CD14-positive monocyte (primary cell): Measurements from ENCODE around the gene ITPRIP. TPM values are rescaled to one million over a fixed set of nuclear protein-coding genes. Genes with fewer than 3 reads are reported as not detected.
A peak's percentile ranks its signal among the peaks of the same experiment; 100 is the strongest.

Experiments used
- DNase-seq, 3 donors: peaks; one replicate each; pipeline ENCODE4 v3.0.0-alpha.2; 2011 to 2022
- H2AFZ ChIP-seq: 2 replicates; pipeline ENCODE4 v1.6.0; 2012; ENCODE audit warnings: mild to moderate bottlenecking, low read depth, low read length, inconsistent platforms; ENCODE audit not compliant: insufficient read depth, poor library complexity, severe bottlenecking
- H3K27ac ChIP-seq, 2 donors: 1 replicate in 1 of 2; 2 replicates in 1 of 2; pipeline ENCODE4 v1.5.1; 2012 to 2013; ENCODE audit warnings: low read length in 2 of 2, control low read depth in 1 of 2, inconsistent platforms in 1 of 2, low read depth in 1 of 2, mild to moderate bottlenecking in 1 of 2
- H3K27me3 ChIP-seq, 2 donors: one replicate each; pipeline versions ENCODE4 v1.6.0 to v1.6.1; 2011 to 2013; ENCODE audit warnings: low read length in 2 of 2; ENCODE audit not compliant: control insufficient read depth in 2 of 2, insufficient read depth in 2 of 2
- H3K36me3 ChIP-seq, 2 donors: replicated peaks in 1 of 2; 1 replicate in 1 of 2; 2 replicates in 1 of 2; pipeline versions ENCODE4 v1.5.1 to v1.6.1; 2012 to 2013; ENCODE audit warnings: low read length in 2 of 2, control low read depth in 1 of 2, inconsistent platforms in 1 of 2, mild to moderate bottlenecking in 1 of 2; ENCODE audit not compliant: insufficient read depth in 2 of 2, control insufficient read depth in 1 of 2
- H3K4me1 ChIP-seq, 2 donors: 1 replicate in 1 of 2; 2 replicates in 1 of 2; pipeline versions ENCODE4 v1.5.1 to v1.6.1; 2012 to 2013; ENCODE audit warnings: low read length in 2 of 2, control low read depth in 1 of 2, inconsistent platforms in 1 of 2, mild to moderate bottlenecking in 1 of 2, moderate library complexity in 1 of 2; ENCODE audit not compliant: insufficient read depth in 2 of 2, control insufficient read depth in 1 of 2
- H3K4me2 ChIP-seq: replicated peaks from 2 replicates; pipeline ENCODE3; 2012; ENCODE audit warnings: low read length, moderate library complexity, mild to moderate bottlenecking; ENCODE audit not compliant: poor library complexity, severe bottlenecking; ENCODE audit errors: extremely low read depth
- H3K4me3 ChIP-seq, 3 experiments: fragments of 200-600 bp in 1 of 3; sonication (generic) in 1 of 3; replicated peaks in 1 of 3; 1 replicate in 2 of 3; 2 replicates in 1 of 3; pipeline ENCODE4 v1.5.1; 2011 to 2013; ENCODE audit warnings: low read length in 3 of 3, mild to moderate bottlenecking in 3 of 3, control low read depth in 2 of 3, low read depth in 2 of 3, inconsistent platforms in 1 of 3, moderate library complexity in 1 of 3
- H3K79me2 ChIP-seq: 2 replicates; pipeline ENCODE4 v1.6.0; 2012; ENCODE audit warnings: mild to moderate bottlenecking, control low read depth, inconsistent platforms, low read length, moderate library complexity; ENCODE audit not compliant: insufficient read depth
- H3K9ac ChIP-seq: 2 replicates; pipeline ENCODE4 v1.6.0; 2017; ENCODE audit warnings: low read length, mild to moderate bottlenecking; ENCODE audit not compliant: insufficient read depth, poor library complexity, severe bottlenecking
- H3K9me3 ChIP-seq, 2 donors: replicated peaks in 1 of 2; 1 replicate in 1 of 2; 2 replicates in 1 of 2; pipeline versions ENCODE4 v1.5.1 to v1.6.1; 2012 to 2013; ENCODE audit warnings: low read length in 2 of 2, control low read depth in 1 of 2; ENCODE audit not compliant: control insufficient read depth in 1 of 2, insufficient read depth in 1 of 2
- H4K20me1 ChIP-seq: 2 replicates; pipeline ENCODE4 v1.6.0; 2012; ENCODE audit warnings: mild to moderate bottlenecking, low read length, control low read depth, moderate library complexity; ENCODE audit not compliant: insufficient read depth
- H3K27ac Mint-ChIP-seq, 7 donors: one replicate each; pipeline ENCODE4 v1.8.0; 2020; ENCODE audit warnings: mild to moderate bottlenecking in 7 of 7, mixed read lengths in 7 of 7, moderate library complexity in 6 of 7, inconsistent platforms in 2 of 7
- H3K27me3 Mint-ChIP-seq, 3 donors: one replicate each; pipeline ENCODE4 v1.8.0; 2021 to 2022; ENCODE audit warnings: low read depth in 3 of 3, mild to moderate bottlenecking in 3 of 3, mixed read lengths in 3 of 3, moderate library complexity in 3 of 3, inconsistent platforms in 1 of 3
- H3K36me3 Mint-ChIP-seq, 2 donors: one replicate each; pipeline ENCODE4 v1.8.0; 2020; ENCODE audit warnings: mixed read lengths in 2 of 2, inconsistent platforms in 1 of 2, mild to moderate bottlenecking in 1 of 2
- H3K4me1 Mint-ChIP-seq: one replicate; pipeline ENCODE4 v1.8.0; 2020; ENCODE audit warnings: mild to moderate bottlenecking, mixed read lengths
- H3K4me3 Mint-ChIP-seq, 2 donors: one replicate each; pipeline ENCODE4 v1.8.0; 2020; ENCODE audit warnings: mild to moderate bottlenecking in 2 of 2, mixed read lengths in 2 of 2, moderate library complexity in 1 of 2
- H3K9me3 Mint-ChIP-seq, 7 donors: one replicate each; pipeline ENCODE4 v1.8.0; 2020 to 2022; ENCODE audit warnings: mixed read lengths in 7 of 7, mild to moderate bottlenecking in 6 of 7, moderate library complexity in 6 of 7, inconsistent platforms in 2 of 7
- CTCF ChIP-seq: fragments of 200-600 bp; IDR thresholded peaks from one replicate; pipeline ENCODE4 v1.8.0; 2022; ENCODE audit warnings: antibody characterized with exemption, mild to moderate bottlenecking
- WGBS: methylation state at CpG from one replicate; pipeline ENCODE4 v1.1.5; 2013; ENCODE audit warnings: missing lambda C conversion rate; ENCODE audit not compliant: insufficient coverage; 5-methylcytosine and 5-hydroxymethylcytosine counted together
- intact Hi-C, 2 donors: fragments of 100-400 bp; cut with micrococcal nuclease; formaldehyde crosslinking; loops; one replicate each; pipeline versions ENCODE4 v1.15.0 to v1.15.1; 2023
- polyA plus RNA-seq, 3 donors: library from polyadenylated mRNA; depleted of rRNA in 1 of 3; unstranded in 2 of 3; stranded (reverse) in 1 of 3; fragments of 300-500 nt in 2 of 3; fragments of >200 nt in 1 of 3; fragmentation: Illumina TruSeq in 2 of 3; gene quantifications; 1 replicate in 2 of 3; 2 replicates in 1 of 3; pipeline ENCODE4 v1.2.3, GENCODE V29; 2012 to 2021

The ITPRIP gene
- polyA plus RNA-seq, 3 donors: 27.5 to 76.6 (median 35.7) TPM

GRCh38 chr10:104317726-104318299, 20.5 kb downstream of the ITPRIP start:
- Mint-ChIP-seq H3K27ac (peak overlapping the region in 6 of 7 donors; percentile 33 to 86 (median 64)), H3K36me3 (peaks cover 52 to 79% of the 10 kb centered on the region in 2 donors), H3K27me3 (peaks cover 0 to 1% (median 0%) of the 10 kb centered on the region in 3 donors), H3K4me3 (no peak overlapping the region), H3K4me1 (peaks cover 60% of the 10 kb centered on the region), H3K9me3 (peaks cover 0 to 2% (median 0%) of the 10 kb centered on the region in 7 donors)
- no peak overlapping the region for H3K9ac ChIP-seq
- WGBS: 96% methylated on average over 4 of the region's 7 CpGs
- H3K36me3 ChIP-seq: peaks cover 36 to 56% of the 10 kb centered on the region in 2 donors
- peaks cover 45 to 56% of the 10 kb centered on the region in 2 donors for H3K4me1 ChIP-seq
- no peak overlapping the region for H2AFZ ChIP-seq
- H3K27ac ChIP-seq: peak overlapping the region in 1 of 2 donors; percentile 39
- no peak overlapping the region for H3K4me2 ChIP-seq
- no peak for DNase-seq
- no peak for TF ChIP-seq CTCF
- intact Hi-C loops: no loop called here
- peaks cover 100% of the 10 kb centered on the region for H3K79me2 ChIP-seq
- H3K27me3 ChIP-seq: no peaks in the 10 kb centered on the region
- H4K20me1 ChIP-seq: peaks cover 100% of the 10 kb centered on the region
- H3K4me3 ChIP-seq: no peak overlapping the region
- no peaks in the 10 kb centered on the region for H3K9me3 ChIP-seq

GRCh38 chr10:104317269-104317710, 21.0 kb downstream of the ITPRIP start:
- Mint-ChIP-seq H3K9me3 (peaks cover 0 to 2% (median 0%) of the 10 kb centered on the region in 7 donors), H3K36me3 (peaks cover 56 to 82% of the 10 kb centered on the region in 2 donors), H3K4me1 (peaks cover 59% of the 10 kb centered on the region), H3K27ac (peak overlapping the region in 4 of 7 donors; percentile 49 to 85 (median 64)), H3K4me3 (no peak overlapping the region), H3K27me3 (peaks cover 0 to 1% (median 0%) of the 10 kb centered on the region in 3 donors)
- Histone ChIP-seq H3K36me3 (peaks cover 41 to 61% of the 10 kb centered on the region in 2 donors), H3K27ac (peak overlapping the region in 1 of 2 donors; percentile 39), H3K4me2 (no peak overlapping the region), H3K9ac (no peak overlapping the region), H2AFZ (no peak overlapping the region), H3K79me2 (peaks cover 100% of the 10 kb centered on the region), H3K4me1 (peaks cover 39 to 54% of the 10 kb centered on the region in 2 donors), H4K20me1 (peaks cover 100% of the 10 kb centered on the region), H3K27me3 (no peaks in the 10 kb centered on the region), H3K9me3 (no peaks in the 10 kb centered on the region), H3K4me3 (no peak overlapping the region)
- no peak for TF ChIP-seq CTCF
- no peak for DNase-seq
- WGBS: 89% methylated on average over 6 of the region's 6 CpGs
- intact Hi-C loops: no loop called here
